GM19397 (cell line): ENCODE results near the gene RAB33A.

Experiments used
- ATAC-seq: cut with Tn5 transposase; IDR thresholded peaks from one replicate; pipeline ENCODE4 v1.9.1; 2021; ENCODE audit warnings: mild to moderate bottlenecking, moderate library complexity; ENCODE audit not compliant: unreplicated experiment

Gene RAB33A

GRCh38 chrX:130171446-130172126 is at the start of gene RAB33A:
Gene RAB33A, plus strand, starts transcription at chrX:130171962. Its CDS starts 101 bp downstream, at chrX:130172063.
- ATAC-seq: no peak

GRCh38 chrX:130124577-130124976 is 47.2 kb upstream of the RAB33A start:
- no peak for ATAC-seq

- ATAC-seq: no peak
These were observed 46.5 kb upstream of the RAB33A start for GRCh38 chrX:130125091-130125874.

GRCh38 chrX:130130990-130131389 is 40.8 kb upstream of the RAB33A start:
- ATAC-seq: no peak

GRCh38 chrX:130136496-130136895 is 35.3 kb upstream of the RAB33A start:
- no peak for ATAC-seq

- no peak for ATAC-seq
These were observed 34.8 kb upstream of the RAB33A start for GRCh38 chrX:130136961-130137360.

GRCh38 chrX:130139474-130140201 is 32.1 kb upstream of the RAB33A start:
- ATAC-seq: no peak

- no peak for ATAC-seq
These were observed 27.3 kb upstream of the RAB33A start for GRCh38 chrX:130144509-130144908.

- no peak for ATAC-seq
These were observed 26.6 kb upstream of the RAB33A start for GRCh38 chrX:130145123-130145522.

GRCh38 chrX:130147631-130148030 is 24.1 kb upstream of the RAB33A start:
- no peak for ATAC-seq

GRCh38 chrX:130155564-130155963 is 16.2 kb upstream of the RAB33A start:
- ATAC-seq: no peak

- ATAC-seq: no peak
These were observed 13.5 kb upstream of the RAB33A start for GRCh38 chrX:130158311-130158710.

GRCh38 chrX:130159776-130160175 is 12.0 kb upstream of the RAB33A start:
- ATAC-seq: no peak

- no peak for ATAC-seq
These were observed 9.5 kb upstream of the RAB33A start for GRCh38 chrX:130162094-130162735.

GRCh38 chrX:130163398-130163797 is 8.4 kb upstream of the RAB33A start:
- no peak for ATAC-seq

- ATAC-seq: no peak
These were observed 6.5 kb upstream of the RAB33A start for GRCh38 chrX:130165181-130165702.

- peak; percentile 91 for ATAC-seq
These were observed 5.9 kb upstream of the RAB33A start, which contains the start of gene AIFM1 for GRCh38 chrX:130165703-130166502. Gene AIFM1, minus strand, starts transcription at chrX:130165841. Its CDS starts 185 bp downstream, at chrX:130165656.

GRCh38 chrX:130166503-130166777 is 5.3 kb upstream of the RAB33A start:
- no peak for ATAC-seq

GRCh38 chrX:130167040-130167439 is 4.7 kb upstream of the RAB33A start:
- no peak for ATAC-seq

GRCh38 chrX:130170752-130171445 is 863 bp upstream of the RAB33A start:
- peak; percentile 67 for ATAC-seq
